Thoracic aorta (tissue), 2 donors: Measurements from ENCODE around the gene SIX3. TPM values are rescaled to one million over a fixed set of nuclear protein-coding genes. Genes with fewer than 3 reads are reported as not detected.

Experiments used
- ATAC-seq: fragments of 150-250 bp; one replicate; pipeline ENCODE4 v1.8.0; 2017; ENCODE audit warnings: low read depth; ENCODE audit not compliant: insufficient number of reproducible peaks, low FRiP score
- DNase-seq: peaks from one replicate; pipeline ENCODE4 v3.0.0-alpha.2; 2020; ENCODE audit warnings: low spot score
- H3K27ac ChIP-seq, 2 donors: fragments of 200-600 bp; sonication (generic); 1 replicate in 1 of 2; 2 replicates in 1 of 2; pipeline ENCODE4 v1.5.1; 2016; ENCODE audit warnings: mild to moderate bottlenecking in 2 of 2, moderate library complexity in 2 of 2
- H3K27me3 ChIP-seq: fragments of 200-600 bp; sonication (generic); replicated peaks from 2 replicates; pipeline ENCODE4 v1.6.0; 2016; ENCODE audit warnings: mild to moderate bottlenecking; ENCODE audit not compliant: insufficient read depth
- H3K36me3 ChIP-seq: fragments of 200-600 bp; sonication (generic); one replicate; pipeline ENCODE4 v1.5.1; 2016
- H3K4me1 ChIP-seq, 2 donors: fragments of 200-600 bp; sonication (generic); 1 replicate in 1 of 2; 2 replicates in 1 of 2; pipeline versions ENCODE4 v1.5.1 to v1.6.0; 2016; ENCODE audit warnings: low read depth in 2 of 2, mild to moderate bottlenecking in 1 of 2; ENCODE audit not compliant: control insufficient read depth in 1 of 2
- H3K4me3 ChIP-seq: fragments of 200-600 bp; sonication (generic); 2 replicates; pipeline ENCODE4 v1.5.1; 2016; ENCODE audit warnings: mild to moderate bottlenecking
- H3K9me3 ChIP-seq: fragments of 200-600 bp; sonication (generic); 2 replicates; pipeline ENCODE4 v1.5.1; 2016
- total RNA-seq, 2 donors: library from RNA; depleted of rRNA; stranded (reverse); fragments of >200 nt; gene quantifications; one replicate each; pipeline versions ENCODE4 v1.1.0 to v1.2.3, GENCODE V29; 2016
- TF ChIP-seq, protein P1 (sequence below): fragments of 200-600 bp; sonication (generic); IDR thresholded peaks from one replicate; pipeline ENCODE4 v1.5.1; 2019; ENCODE audit warnings: antibody characterized with exemption

SIX3 gene
- total RNA-seq, 2 donors from 2014 or later = 0.14 TPM; not detected in 1

DNA sequence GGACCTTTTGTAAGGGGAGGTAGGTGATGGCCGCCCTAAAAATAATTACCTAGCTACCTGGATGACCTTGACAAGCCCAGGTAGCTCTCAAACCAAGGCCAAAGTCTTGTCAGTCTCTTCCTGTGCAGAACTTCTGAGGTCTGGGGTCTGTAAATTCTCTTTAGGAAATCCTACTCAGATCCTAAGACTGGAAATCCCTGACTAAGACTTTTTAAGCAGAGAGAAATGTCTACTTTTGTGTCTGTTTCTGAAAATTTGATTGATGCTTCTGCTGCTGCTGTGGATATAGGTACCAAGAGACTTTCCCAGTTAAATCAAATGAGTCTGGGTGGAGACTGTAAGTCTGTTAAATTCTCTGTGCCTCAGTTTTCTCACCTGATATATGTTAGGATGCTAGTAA is 36.9 kb upstream of the SIX3 start:
- H3K36me3 ChIP-seq = no peaks in the 10 kb centered on the region
- no peaks in the 10 kb centered on the region for H3K9me3 ChIP-seq
- ATAC-seq (no peak), DNase-seq (no peak)
- no peak overlapping the region for H3K4me3 ChIP-seq
- H3K4me1 ChIP-seq = no peaks in the 10 kb centered on the region
- TF ChIP-seq, protein P1, sequence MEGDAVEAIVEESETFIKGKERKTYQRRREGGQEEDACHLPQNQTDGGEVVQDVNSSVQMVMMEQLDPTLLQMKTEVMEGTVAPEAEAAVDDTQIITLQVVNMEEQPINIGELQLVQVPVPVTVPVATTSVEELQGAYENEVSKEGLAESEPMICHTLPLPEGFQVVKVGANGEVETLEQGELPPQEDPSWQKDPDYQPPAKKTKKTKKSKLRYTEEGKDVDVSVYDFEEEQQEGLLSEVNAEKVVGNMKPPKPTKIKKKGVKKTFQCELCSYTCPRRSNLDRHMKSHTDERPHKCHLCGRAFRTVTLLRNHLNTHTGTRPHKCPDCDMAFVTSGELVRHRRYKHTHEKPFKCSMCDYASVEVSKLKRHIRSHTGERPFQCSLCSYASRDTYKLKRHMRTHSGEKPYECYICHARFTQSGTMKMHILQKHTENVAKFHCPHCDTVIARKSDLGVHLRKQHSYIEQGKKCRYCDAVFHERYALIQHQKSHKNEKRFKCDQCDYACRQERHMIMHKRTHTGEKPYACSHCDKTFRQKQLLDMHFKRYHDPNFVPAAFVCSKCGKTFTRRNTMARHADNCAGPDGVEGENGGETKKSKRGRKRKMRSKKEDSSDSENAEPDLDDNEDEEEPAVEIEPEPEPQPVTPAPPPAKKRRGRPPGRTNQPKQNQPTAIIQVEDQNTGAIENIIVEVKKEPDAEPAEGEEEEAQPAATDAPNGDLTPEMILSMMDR = no peak
- no peaks in the 10 kb centered on the region for H3K27me3 ChIP-seq
- no peak overlapping the region for H3K27ac ChIP-seq

DNA sequence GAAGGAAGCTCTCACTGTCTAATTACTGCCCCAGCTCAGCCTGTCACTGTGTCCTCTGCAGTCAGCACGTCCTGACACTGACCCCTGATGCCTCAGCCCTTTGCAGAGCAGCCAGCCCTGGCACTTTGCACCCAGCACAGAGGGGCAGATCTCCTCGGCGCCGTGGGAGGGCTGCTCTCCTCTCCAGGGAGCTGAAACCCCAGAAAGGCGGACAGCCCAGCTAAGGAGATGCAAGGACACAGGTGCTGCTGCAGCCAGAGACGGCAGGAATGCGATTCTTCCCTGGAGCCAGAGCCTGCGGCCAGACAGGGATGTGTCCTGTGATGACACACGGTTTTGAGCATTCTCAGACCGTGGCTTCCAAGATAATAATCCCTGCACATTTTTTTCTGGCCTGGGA is 34.5 kb upstream of the SIX3 start:
- Histone ChIP-seq H3K27ac (no peak overlapping the region), H3K27me3 (no peaks in the 10 kb centered on the region), H3K4me1 (no peaks in the 10 kb centered on the region), H3K36me3 (no peaks in the 10 kb centered on the region), H3K9me3 (no peaks in the 10 kb centered on the region), H3K4me3 (no peak overlapping the region)
- TF ChIP-seq, protein P1 = no peak
- DNase-seq (no peak), ATAC-seq (no peak)

GRCh38 chr2:44909831-44910230 is 31.7 kb upstream of the SIX3 start:
- TF ChIP-seq, protein P1 = no peak
- Histone ChIP-seq H3K27me3 (no peaks in the 10 kb centered on the region), H3K27ac (no peak overlapping the region), H3K9me3 (no peaks in the 10 kb centered on the region), H3K36me3 (no peaks in the 10 kb centered on the region), H3K4me3 (no peak overlapping the region), H3K4me1 (no peaks in the 10 kb centered on the region)
- ATAC-seq (no peak), DNase-seq (no peak)

DNA sequence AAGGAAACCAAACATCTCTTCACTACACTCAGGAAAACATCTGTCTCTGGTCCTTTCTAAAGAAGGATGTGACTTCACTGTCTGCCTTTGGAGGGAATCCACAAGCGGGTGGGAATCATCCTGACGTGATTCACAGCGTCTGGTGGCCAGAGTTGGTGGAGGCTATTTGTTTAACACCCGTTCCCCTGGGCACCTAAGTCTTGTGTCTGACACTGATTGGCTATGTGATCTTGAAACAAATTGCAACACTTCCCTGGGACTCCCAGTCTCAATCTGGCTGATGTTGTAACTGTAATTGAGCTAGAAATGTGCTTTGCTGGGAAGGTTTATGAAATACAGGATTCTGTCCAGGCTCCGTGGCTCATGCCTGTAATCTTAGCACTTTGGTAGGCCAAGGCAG is 28.8 kb upstream of the SIX3 start:
- Histone ChIP-seq H3K36me3 (no peaks in the 10 kb centered on the region), H3K27ac (no peak overlapping the region), H3K9me3 (no peaks in the 10 kb centered on the region), H3K27me3 (no peaks in the 10 kb centered on the region), H3K4me3 (no peak overlapping the region), H3K4me1 (no peaks in the 10 kb centered on the region)
- TF ChIP-seq, protein P1 = no peak
- DNase-seq (no peak), ATAC-seq (no peak)

GRCh38 chr2:44916291-44916690 is 25.2 kb upstream of the SIX3 start:
- DNase-seq (no peak), ATAC-seq (no peak)
- Histone ChIP-seq H3K9me3 (no peaks in the 10 kb centered on the region), H3K4me1 (no peaks in the 10 kb centered on the region), H3K27me3 (no peaks in the 10 kb centered on the region), H3K4me3 (no peak overlapping the region), H3K36me3 (no peaks in the 10 kb centered on the region), H3K27ac (no peak overlapping the region)
- TF ChIP-seq, protein P1 = no peak
